Tibial artery (tissue), 4 donors: ENCODE results near the gene NPAS3.

Experiments
- DNase-seq, 2 donors: peaks; one replicate each; pipeline ENCODE4 v3.0.0-alpha.2; 2019
- H3K27ac ChIP-seq, 2 donors: fragments of 200-600 bp; sonication (generic) in 1 of 2; 1 replicate in 1 of 2; 2 replicates in 1 of 2; pipeline ENCODE4 v1.5.1; 2018 to 2019; ENCODE audit warnings: mild to moderate bottlenecking in 1 of 2
- H3K27me3 ChIP-seq, 2 donors: fragments of 200-600 bp; sonication (generic) in 1 of 2; one replicate each; pipeline versions ENCODE4 v1.5.1 to v1.6.0; 2016 to 2019
- H3K36me3 ChIP-seq, 3 donors: fragments of 200-600 bp; sonication (generic) in 2 of 3; one replicate each; pipeline ENCODE4 v1.5.1; 2016 to 2019; ENCODE audit warnings: mild to moderate bottlenecking in 2 of 3
- H3K4me1 ChIP-seq, 4 donors: fragments of 200-600 bp; sonication (generic) in 2 of 4; 1 replicate in 3 of 4; 2 replicates in 1 of 4; pipeline ENCODE4 v1.5.1; 2016 to 2019
- H3K4me3 ChIP-seq, 2 donors: fragments of 200-600 bp; sonication (generic) in 1 of 2; 1 replicate in 1 of 2; 2 replicates in 1 of 2; pipeline ENCODE4 v1.5.1; 2018 to 2019; ENCODE audit warnings: mild to moderate bottlenecking in 2 of 2
- H3K9me3 ChIP-seq, 3 donors: fragments of 200-600 bp; sonication (generic) in 1 of 3; one replicate each; pipeline ENCODE4 v1.5.1; 2016 to 2019
- intact Hi-C: fragments of 100-400 bp; cut with DNase I; formaldehyde crosslinking; loops from one replicate; pipeline ENCODE4 v1.15.0; 2023; ENCODE audit warnings: low total_unique reads
- TF ChIP-seq, protein P1 (sequence below), 2 experiments: fragments of 200-600 bp in 1 of 2; fragments of 450-650 bp in 1 of 2; IDR thresholded peaks; one replicate each; pipeline ENCODE4 v1.5.1; 2017 to 2019; ENCODE audit warnings: antibody characterized with exemption in 2 of 2, mild to moderate bottlenecking in 1 of 2, moderate library complexity in 1 of 2

NPAS3 gene

DNA sequence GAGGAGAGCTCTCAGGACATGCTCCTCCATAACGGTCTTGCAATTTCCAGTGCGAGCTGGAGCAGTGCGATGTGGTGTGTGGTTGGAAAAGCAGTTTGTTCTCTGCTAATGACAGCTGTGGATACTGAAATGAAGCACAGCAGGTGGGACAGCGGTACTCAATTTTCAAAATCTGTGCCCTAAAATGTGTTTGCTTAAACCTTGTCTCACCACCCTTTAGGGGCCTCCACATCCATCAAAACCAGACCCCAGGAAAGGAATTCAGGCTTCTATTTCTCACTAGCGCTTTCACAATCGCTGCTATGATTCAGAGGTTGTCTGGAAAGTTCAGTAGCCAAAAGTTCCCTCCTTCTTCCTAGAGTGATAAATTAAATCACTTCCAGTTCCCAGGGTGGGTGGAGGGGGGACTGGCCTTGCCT, 571.4 kb downstream of the NPAS3 start:
- Histone ChIP-seq H3K27me3 (no peaks in the 10 kb centered on the region), H3K27ac (no peak overlapping the region), H3K4me3 (no peak overlapping the region), H3K4me1 (peaks cover 0 to 5% (median 0%) of the 10 kb centered on the region in 4 donors), H3K9me3 (no peaks in the 10 kb centered on the region), H3K36me3 (no peaks in the 10 kb centered on the region)
- DNase-seq = no peak
- intact Hi-C loops = no loop called here
- TF ChIP-seq, protein P1, sequence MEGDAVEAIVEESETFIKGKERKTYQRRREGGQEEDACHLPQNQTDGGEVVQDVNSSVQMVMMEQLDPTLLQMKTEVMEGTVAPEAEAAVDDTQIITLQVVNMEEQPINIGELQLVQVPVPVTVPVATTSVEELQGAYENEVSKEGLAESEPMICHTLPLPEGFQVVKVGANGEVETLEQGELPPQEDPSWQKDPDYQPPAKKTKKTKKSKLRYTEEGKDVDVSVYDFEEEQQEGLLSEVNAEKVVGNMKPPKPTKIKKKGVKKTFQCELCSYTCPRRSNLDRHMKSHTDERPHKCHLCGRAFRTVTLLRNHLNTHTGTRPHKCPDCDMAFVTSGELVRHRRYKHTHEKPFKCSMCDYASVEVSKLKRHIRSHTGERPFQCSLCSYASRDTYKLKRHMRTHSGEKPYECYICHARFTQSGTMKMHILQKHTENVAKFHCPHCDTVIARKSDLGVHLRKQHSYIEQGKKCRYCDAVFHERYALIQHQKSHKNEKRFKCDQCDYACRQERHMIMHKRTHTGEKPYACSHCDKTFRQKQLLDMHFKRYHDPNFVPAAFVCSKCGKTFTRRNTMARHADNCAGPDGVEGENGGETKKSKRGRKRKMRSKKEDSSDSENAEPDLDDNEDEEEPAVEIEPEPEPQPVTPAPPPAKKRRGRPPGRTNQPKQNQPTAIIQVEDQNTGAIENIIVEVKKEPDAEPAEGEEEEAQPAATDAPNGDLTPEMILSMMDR (IDR thresholded peaks at IDR 0.05) = no peak

DNA sequence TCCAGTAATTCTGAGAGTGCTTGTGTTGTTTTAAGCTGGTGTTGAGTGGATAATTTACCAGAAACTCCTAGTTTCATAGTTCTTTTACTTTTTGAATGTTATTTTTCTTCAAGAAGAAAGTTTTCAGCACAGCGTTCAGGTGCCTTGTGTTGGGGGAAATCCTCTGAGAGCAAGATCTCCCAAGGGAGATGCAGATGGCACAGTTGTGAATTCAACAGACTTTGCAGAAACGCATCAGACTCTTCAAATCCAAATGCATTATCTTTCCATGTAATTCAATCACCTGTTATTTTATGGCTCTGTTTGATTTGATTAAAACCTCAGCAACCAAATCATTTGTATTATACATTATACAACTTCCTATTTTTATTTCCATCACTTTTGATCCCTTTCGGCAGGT, 572.3 kb downstream of the NPAS3 start:
- DNase-seq = no peak
- no peak overlapping the region for H3K4me3 ChIP-seq
- TF ChIP-seq, protein P1 (IDR thresholded peaks at IDR 0.05) = no peak
- H3K4me1 ChIP-seq = peaks cover 0 to 5% (median 0%) of the 10 kb centered on the region in 4 donors
- no peaks in the 10 kb centered on the region for H3K36me3 ChIP-seq
- H3K27ac ChIP-seq = no peak overlapping the region
- intact Hi-C loops = no loop called here
- H3K9me3 ChIP-seq = no peaks in the 10 kb centered on the region
- H3K27me3 ChIP-seq = no peaks in the 10 kb centered on the region

DNA sequence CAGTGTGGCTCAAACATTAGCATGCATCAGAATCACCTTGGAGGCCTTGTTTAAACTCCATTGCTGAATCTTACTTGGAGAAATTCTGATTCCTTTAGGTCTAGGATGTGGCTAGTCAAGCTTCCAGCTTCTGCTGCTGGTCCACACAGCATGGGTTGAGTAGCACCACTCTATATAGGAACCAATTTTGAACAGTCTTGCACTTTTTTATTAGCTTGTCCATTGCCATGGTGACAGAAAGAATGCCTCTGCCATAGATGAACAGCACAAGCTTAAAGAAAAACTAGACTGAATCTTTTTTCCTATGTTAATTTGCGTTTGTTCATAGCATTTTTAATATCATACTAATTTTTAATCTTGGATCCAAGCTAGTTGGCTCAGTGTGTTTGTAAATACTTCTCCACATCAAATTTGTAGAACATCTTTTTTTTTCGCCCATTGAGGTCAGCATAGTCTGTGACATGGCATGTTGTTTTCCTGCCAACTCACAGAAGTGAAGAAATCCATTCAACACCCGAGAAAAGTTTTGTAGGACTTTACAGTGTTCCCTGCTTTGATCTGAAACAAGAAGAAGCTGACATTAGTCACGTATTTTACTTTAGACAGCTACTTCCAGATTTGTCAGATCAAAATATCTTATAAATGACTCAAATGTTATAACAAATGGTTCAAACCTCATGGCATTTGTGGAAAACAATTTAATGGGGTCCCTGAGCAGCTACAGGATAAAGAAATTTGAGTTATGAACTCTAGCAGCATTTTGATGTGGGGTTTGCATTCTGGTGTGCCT, 573.4 kb downstream of the NPAS3 start:
- Histone ChIP-seq H3K27ac (no peak overlapping the region), H3K36me3 (no peaks in the 10 kb centered on the region), H3K27me3 (no peaks in the 10 kb centered on the region), H3K9me3 (no peaks in the 10 kb centered on the region), H3K4me3 (no peak overlapping the region), H3K4me1 (peaks cover 0 to 5% (median 0%) of the 10 kb centered on the region in 4 donors)
- intact Hi-C loops = no loop called here
- no peak for DNase-seq
- TF ChIP-seq, protein P1 (IDR thresholded peaks at IDR 0.05) = no peak

DNA sequence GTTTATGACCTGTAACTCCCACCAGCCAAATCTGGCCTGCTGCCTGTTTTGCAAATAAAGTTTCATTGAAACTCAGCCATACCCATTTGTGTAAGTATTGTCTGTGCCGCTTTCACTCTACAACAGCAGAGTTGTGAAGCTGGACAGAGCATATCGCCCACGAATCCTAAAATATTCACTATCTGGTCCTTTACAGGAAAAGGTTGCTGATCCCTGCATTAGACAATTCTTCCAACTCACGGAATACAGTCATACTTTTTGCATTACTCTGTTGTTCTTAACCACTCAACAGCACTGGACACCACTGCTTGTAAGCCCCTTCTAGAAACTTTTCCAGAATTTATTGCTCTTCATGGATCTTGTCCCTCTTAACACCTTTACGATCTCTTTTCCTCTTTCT, 576.8 kb downstream of the NPAS3 start:
- intact Hi-C loops = no loop called here
- Histone ChIP-seq H3K4me1 (peaks cover 0 to 5% (median 0%) of the 10 kb centered on the region in 4 donors), H3K9me3 (no peaks in the 10 kb centered on the region), H3K27ac (no peak overlapping the region), H3K36me3 (no peaks in the 10 kb centered on the region), H3K27me3 (no peaks in the 10 kb centered on the region), H3K4me3 (no peak overlapping the region)
- no peak for DNase-seq
- TF ChIP-seq, protein P1 (IDR thresholded peaks at IDR 0.05) = no peak

DNA sequence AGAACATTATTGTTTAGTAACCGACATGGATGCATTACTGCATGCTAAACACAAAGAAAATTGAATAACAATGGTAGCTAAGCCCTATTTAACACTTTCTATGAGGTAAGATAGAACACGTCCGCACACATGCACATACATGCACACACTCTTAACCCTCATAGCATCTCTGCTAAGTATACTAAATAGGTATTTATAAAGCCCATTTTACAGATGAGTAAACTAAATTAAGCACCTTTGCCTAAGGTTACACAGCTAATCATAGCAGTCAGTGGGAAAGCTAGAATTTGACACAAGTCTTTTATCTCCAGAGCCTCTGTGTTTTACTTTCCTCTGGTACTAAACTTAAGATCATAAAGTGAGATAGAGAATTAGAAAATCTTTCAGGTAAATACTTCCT, 577.2 kb downstream of the NPAS3 start:
- Histone ChIP-seq H3K4me3 (no peak overlapping the region), H3K27ac (no peak overlapping the region), H3K27me3 (no peaks in the 10 kb centered on the region), H3K9me3 (no peaks in the 10 kb centered on the region), H3K4me1 (peaks cover 0 to 5% (median 0%) of the 10 kb centered on the region in 4 donors), H3K36me3 (no peaks in the 10 kb centered on the region)
- DNase-seq = no peak
- TF ChIP-seq, protein P1 (IDR thresholded peaks at IDR 0.05) = no peak
- intact Hi-C loops = no loop called here
